HG02571 (cell line): ENCODE results near the gene HPCAL1.

Experiments
- ATAC-seq: cut with Tn5 transposase; IDR thresholded peaks from one replicate; pipeline ENCODE4 v1.9.1; 2021; ENCODE audit warnings: mild to moderate bottlenecking, moderate library complexity; ENCODE audit not compliant: unreplicated experiment

HPCAL1 gene

GRCh38 chr2:10332402-10333246 is 29.9 kb downstream of the HPCAL1 start:
- ATAC-seq = no peak

- ATAC-seq = no peak
Observed at GRCh38 chr2:10333247-10333613, 30.5 kb downstream of the HPCAL1 start.

DNA sequence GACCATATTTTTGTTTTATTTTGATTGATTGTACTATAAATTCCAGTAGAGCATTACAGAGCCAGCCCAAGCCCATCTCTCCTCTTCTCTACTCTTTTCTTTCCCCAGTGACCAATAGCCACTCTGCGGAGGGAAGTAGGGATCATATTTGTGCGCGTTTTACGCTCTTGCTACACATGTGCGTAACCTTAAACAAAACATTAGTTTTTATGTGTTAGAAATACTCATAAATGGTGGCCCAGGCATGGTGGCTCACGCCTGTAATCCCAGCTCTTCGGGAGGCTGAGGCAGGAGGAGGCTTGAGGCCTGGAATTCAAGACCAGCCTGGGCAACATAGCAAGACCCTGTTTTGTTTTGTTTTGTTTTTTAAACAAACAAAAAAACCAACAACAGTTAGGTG is 31.3 kb downstream of the HPCAL1 start:
- ATAC-seq = no peak

GRCh38 chr2:10335046-10335840 is 32.5 kb downstream of the HPCAL1 start:
- ATAC-seq = no peak

GRCh38 chr2:10336283-10336682 is 33.6 kb downstream of the HPCAL1 start:
- no peak for ATAC-seq

DNA sequence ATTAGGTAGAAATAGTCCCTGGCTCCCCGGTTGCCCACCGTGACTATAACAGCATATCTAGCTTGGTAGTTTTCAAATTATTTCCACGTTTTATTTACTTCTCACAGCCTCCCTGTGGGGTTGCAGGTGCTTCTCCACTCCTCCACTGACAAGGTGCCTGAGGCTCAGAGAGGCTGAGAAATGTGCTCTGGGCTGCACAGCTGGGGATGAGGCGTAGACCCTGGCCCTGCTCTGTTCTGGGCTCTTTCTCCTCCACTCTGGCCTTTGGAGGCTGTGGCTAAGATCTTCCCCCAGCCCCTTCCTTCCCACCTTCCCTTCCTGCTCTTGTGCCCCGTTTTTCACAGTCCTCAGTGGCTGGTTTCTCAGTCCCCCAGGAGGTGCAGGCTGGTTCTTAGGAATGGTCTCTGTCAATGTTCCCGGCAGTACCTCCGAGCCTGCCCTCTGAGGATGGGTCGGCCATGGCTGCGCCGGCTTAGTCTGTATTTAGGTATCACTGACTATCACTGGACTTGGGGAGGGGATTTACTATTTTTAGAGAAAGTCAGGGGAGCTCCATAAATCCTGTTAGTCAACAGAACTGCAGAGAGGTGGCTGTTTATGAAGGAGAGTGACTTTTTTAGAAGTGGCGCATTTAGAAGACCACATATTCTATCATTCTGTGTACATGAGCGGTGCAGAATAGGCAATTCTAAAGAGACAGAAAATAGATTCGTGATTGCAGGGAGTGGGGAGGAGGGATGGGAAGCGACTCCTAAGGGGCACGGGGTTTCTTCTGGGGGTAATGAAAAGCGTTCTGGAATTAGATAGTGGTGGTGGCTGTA is 35.0 kb downstream of the HPCAL1 start:
- no peak for ATAC-seq

- ATAC-seq = no peak
Observed at GRCh38 chr2:10338270-10339188, 35.8 kb downstream of the HPCAL1 start.

DNA sequence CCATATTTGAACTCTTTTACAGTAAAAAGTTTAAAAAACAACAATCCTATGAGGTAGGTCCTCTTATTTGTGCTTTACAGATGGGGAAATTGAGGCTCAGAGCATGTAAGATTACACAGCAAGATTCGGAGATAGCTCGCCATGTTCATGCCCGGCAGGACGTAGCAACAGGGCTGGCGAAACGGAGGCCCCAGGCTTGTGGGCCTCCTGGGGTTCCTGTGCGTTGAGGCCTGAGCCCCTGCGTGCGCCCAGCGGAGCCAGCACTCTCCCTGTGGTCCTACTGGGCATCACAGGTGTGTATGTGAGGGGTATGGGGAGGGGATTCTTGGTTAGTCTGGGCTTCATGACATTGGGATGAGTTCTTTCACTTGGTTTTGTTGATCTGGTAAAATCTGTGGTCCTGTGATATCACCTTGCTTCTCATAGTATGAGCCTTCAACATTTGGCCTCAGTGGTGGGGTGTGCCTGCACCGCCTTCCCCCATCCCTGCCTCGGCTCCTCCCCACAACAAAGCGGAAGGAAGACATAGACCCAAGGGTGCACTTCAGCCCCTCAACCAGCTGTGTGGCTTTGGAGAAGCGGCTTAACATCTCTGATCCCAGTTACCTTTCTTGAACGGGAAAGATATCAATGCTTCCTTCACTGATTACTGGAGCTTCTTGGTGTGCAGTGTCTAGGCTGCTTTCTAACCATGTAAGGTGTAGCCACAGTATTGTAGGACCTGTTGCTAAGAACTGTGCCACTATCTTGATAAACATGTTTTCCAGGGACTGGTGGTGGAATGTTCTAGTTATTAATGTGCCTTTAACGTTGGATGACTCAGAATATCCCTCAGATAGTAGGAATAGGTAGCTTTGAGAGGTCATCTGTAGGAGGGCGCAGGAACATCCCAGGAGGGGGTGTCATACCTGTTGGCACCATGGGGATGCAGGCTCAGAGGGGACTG is 37.2 kb downstream of the HPCAL1 start:
- ATAC-seq = no peak

DNA sequence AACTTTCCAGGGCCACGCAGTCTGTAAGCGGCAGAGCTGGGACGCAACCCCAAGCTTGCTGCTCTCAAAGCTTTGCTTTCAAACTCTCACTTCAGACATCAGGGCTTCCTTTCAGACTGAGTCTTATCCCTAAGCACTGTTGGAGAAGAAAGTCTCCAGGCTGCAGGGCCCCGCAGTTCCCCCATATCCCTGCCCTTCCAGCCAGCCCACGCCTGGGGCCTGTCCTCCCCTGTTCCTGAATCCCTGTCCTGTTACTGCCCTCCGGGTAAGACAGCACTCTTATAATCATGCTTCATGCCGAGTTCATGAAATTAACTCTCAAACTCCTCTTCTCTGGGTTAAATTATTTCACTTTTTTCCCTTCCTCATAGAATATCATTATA is 37.9 kb downstream of the HPCAL1 start:
- ATAC-seq = no peak

- ATAC-seq = no peak
Observed at GRCh38 chr2:10341193-10341592, 38.5 kb downstream of the HPCAL1 start.

- ATAC-seq = no peak
Observed at GRCh38 chr2:10342245-10342951, 39.7 kb downstream of the HPCAL1 start.

DNA sequence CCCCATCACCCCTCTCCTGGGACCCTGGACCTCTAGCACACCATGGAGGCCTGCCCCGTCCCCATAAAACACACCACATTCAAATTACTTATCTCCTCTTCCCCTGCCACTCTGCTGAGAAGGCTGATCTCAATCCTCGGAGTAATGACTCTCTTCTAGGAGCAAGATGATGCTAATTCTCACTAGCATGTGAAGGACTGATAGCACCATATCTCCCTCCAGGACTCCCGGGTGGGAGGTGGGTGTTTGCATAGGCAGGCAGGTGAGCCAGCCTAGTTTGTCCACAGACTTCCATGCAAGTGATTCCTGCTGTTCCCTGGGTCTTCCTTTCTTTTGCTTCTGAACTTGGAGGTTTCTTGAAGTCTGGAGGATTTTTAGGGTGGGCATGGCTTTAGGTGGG is 40.5 kb downstream of the HPCAL1 start:
- ATAC-seq = no peak

DNA sequence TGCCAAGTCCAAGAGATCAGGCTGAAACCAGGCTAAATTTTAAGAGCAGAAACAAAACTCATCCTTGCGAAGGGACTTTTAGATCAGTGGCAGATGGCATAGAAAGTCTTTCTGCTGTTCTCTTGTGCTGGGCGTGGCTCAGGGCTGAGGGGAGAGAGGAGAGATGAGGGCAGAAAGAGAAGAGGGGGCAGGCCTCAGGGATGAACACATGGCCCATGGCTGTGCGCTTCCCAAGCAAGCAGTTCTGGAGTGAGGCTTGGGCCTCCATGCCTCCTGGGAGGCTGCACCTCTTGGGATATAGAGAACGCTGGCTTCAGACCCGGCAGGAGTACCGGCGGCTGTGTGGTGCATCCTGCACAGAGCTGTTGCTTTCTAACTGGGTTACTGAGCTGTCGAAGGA is 41.0 kb downstream of the HPCAL1 start:
- ATAC-seq = no peak

GRCh38 chr2:10344105-10345066 is 41.7 kb downstream of the HPCAL1 start:
- no peak for ATAC-seq

DNA sequence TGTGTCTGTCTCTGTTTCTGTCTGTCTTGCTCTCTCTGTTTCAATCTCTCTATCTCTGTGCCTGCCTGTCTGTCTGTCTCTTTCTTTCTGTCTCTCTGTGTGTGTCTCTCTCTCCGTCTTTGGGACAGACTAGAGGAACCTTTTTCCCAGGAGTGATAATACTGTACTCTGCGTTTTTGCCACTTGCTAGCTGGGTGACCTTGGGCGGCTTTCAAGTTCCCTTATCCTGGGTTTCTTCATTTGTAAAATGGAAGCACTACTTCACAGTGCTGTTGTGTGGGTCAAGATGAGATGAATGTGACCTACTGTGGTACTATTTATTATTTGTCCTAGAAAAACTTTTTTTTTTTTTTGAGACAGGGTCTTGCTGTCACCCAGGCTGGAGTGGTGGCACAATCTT is 42.4 kb downstream of the HPCAL1 start:
- ATAC-seq = no peak

GRCh38 chr2:10345813-10346212 is 43.1 kb downstream of the HPCAL1 start:
- ATAC-seq = no peak

DNA sequence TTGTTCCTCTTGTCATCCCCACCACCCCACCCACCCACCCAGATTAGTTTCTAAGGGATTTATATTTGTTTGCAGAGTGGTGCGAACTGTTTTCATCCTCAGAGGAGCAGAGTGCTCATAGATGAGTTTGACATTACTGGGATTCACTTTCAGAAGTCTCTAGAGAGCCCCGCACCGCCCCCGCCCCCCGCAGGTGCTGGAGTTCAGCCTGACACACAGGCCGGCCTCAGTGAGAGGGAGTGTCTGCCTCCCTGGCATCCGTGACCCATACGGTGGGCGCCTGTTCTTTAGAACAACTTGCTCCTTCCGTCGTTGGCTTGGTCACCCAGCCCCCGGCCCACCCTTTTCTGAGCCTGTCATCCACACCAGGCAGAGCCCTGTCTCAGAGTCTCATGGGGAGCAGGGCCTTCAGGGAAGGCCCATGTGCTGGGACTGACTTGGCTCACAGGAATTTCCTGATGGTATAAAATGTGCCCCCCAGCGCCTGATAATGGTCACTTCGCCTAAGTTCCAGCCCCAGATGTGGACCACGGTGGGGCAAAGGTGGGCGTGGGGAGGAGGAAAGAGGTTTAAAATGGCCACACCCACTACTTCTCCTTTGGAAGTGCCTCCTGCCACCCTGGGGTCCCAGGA is 44.3 kb downstream of the HPCAL1 start:
- ATAC-seq = no peak
